Mammary epithelial cell (primary cell): Measurements from ENCODE around the gene ATP2B2.

Source experiments
- CTCF ChIP-seq, 2 donors: IDR thresholded peaks in 1 of 2; conservative IDR thresholded peaks in 1 of 2; 2 replicates each; pipeline ENCODE4 v1.5.1; 2011 to 2012; ENCODE audit warnings: inconsistent platforms in 2 of 2, low read length in 2 of 2, mild to moderate bottlenecking in 2 of 2, control low read depth in 1 of 2, low read depth in 1 of 2; ENCODE audit not compliant: insufficient read depth in 1 of 2; ENCODE audit errors: extremely low read depth in 1 of 2
- EZH2 ChIP-seq: IDR thresholded peaks from 2 replicates; pipeline ENCODE4 v1.6.1; 2012; ENCODE audit warnings: low read length, inconsistent platforms, borderline replicate concordance

DNA sequence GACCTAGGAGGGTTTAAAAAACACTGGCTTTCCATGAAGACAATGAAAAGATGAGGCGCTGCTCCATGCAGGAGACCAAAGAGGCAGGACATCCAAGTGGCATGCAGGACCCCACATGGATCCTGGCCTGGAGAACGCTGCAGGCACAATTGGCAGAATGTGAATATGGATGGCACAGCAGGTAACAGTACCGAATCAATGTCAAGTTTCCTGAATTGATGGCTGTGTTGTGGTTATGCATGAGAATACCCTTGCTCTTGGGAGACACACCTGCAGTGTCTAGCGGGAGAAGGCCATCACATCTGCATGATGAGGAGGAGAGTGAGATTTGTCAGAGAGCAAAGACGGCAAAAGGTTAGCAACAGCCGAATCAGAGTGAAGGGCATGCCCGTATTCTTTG is 110.2 kb downstream of the ATP2B2 start:
- TF ChIP-seq CTCF (conservative IDR thresholded peaks at IDR 0.05 in 1 of 2, IDR thresholded peaks at IDR 0.05 in 1 of 2; ENCODE audit: extremely low read depth in 1 of 2, insufficient read depth in 1 of 2, low read depth in 1 of 2, low read length in 2 of 2) (no peak), EZH2 (no peak)
